SU-DHL-6 (cell line): ENCODE results near the gene HNF4A.

ENCODE experiments used
- H2AFZ ChIP-seq: fragments of 200-600 bp; sonication (generic); 2 replicates; pipeline ENCODE4 v1.6.1; 2014; ENCODE audit warnings: low read depth, mild to moderate bottlenecking, moderate library complexity, mixed read lengths, antibody characterized with exemption, low read length; ENCODE audit not compliant: severe bottlenecking
- H3F3A ChIP-seq: fragments of 200-600 bp; shearing (Covaris generic); 2 replicates; pipeline ENCODE4 v1.6.0; 2016; ENCODE audit warnings: antibody characterized with exemption, mild to moderate bottlenecking; ENCODE audit not compliant: insufficient read depth
- H3K27ac ChIP-seq: fragments of 200-600 bp; sonication (generic); 2 replicates; pipeline ENCODE4 v1.5.1; 2016; ENCODE audit warnings: low read depth, mild to moderate bottlenecking, low read length, moderate library complexity, mixed read lengths
- H3K27me3 ChIP-seq: fragments of 200-600 bp; sonication (generic), shearing (Covaris generic); 2 replicates; pipeline ENCODE4 v1.6.0; 2014; ENCODE audit warnings: mild to moderate bottlenecking, low read length
- H3K36me3 ChIP-seq: fragments of 200-600 bp; sonication (generic); 2 replicates; pipeline ENCODE4 v1.6.1; 2014; ENCODE audit warnings: mild to moderate bottlenecking, low read length, mixed read lengths
- H3K4me2 ChIP-seq: fragments of 300-600, 200-600 bp; shearing (Covaris generic), sonication (generic); 2 replicates; pipeline ENCODE4 v1.6.0; 2014; ENCODE audit warnings: low read length, low read depth, mild to moderate bottlenecking; ENCODE audit not compliant: poor library complexity, severe bottlenecking
- H3K4me3 ChIP-seq: fragments of 200-600 bp; sonication (generic); 2 replicates; pipeline ENCODE4 v1.5.1; 2014; ENCODE audit warnings: antibody characterized with exemption, low read length, mild to moderate bottlenecking, mixed read lengths; ENCODE audit not compliant: insufficient read depth, poor library complexity, severe bottlenecking
- H3K79me2 ChIP-seq: fragments of 200-600 bp; sonication (generic); 2 replicates; pipeline ENCODE4 v1.6.1; 2014; ENCODE audit warnings: mild to moderate bottlenecking, low read length, moderate library complexity; ENCODE audit not compliant: insufficient read depth
- H3K9ac ChIP-seq: fragments of 200-600 bp; sonication (generic); 2 replicates; pipeline ENCODE4 v1.7.0; 2014; ENCODE audit warnings: mild to moderate bottlenecking, low read length
- H3K9me2 ChIP-seq: fragments of 200-600 bp; sonication (generic); replicated peaks from 2 replicates; pipeline ENCODE4 v1.6.1; 2014; ENCODE audit warnings: low read length; ENCODE audit not compliant: insufficient read depth
- H3K9me3 ChIP-seq: fragments of 200-600 bp; sonication (generic); 2 replicates; pipeline ENCODE4 v1.6.1; 2014; ENCODE audit warnings: low read length, mixed read lengths; ENCODE audit not compliant: insufficient read depth
- H4K20me1 ChIP-seq: fragments of 200-600 bp; sonication (generic); 2 replicates; pipeline ENCODE4 v1.6.1; 2014; ENCODE audit warnings: low read depth, mild to moderate bottlenecking, antibody characterized with exemption, low read length, moderate library complexity, mixed read lengths
- CTCF ChIP-seq: fragments of 200-600 bp; sonication (generic); IDR thresholded peaks from one replicate; pipeline ENCODE4 v1.5.1; 2017; ENCODE audit warnings: antibody characterized with exemption, mild to moderate bottlenecking, low read length, moderate library complexity; ENCODE audit not compliant: insufficient read depth, poor library complexity, severe bottlenecking
- EZH2phosphoT487 ChIP-seq: fragments of 200-600 bp; sonication (generic), shearing (Covaris generic); conservative IDR thresholded peaks from 2 replicates; pipeline ENCODE4 v1.6.1; 2018; ENCODE audit warnings: mild to moderate bottlenecking, antibody characterized with exemption, low read length, moderate library complexity, mixed read lengths

HNF4A gene

DNA sequence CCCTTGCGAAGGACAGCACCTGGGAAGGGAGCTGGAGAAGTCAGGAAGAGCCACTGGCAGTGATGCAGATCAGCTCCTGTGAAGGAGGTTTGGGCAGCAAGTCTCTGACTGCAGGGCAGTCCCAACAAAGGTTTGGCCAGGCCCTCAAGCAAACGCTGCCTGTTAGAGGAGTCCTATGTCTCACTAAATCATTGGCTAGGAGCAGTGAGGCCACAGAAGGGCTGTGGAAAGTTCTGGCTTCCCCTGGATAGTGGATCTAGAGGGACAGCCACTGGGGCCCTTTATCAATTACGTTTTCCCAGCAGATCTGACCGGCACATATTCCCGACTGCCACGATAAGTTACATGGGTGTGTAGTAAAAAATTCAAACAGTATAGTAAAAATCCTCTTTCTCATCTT lies 122.7 kb downstream of the HNF4A start:
- Histone ChIP-seq H3K27ac (no peak overlapping the region), H3K27me3 (no peaks in the 10 kb centered on the region), H4K20me1 (no peaks in the 10 kb centered on the region), H2AFZ (no peak overlapping the region), H3K9me2 (no peaks in the 10 kb centered on the region), H3F3A (no peaks in the 10 kb centered on the region), H3K4me3 (no peak overlapping the region), H3K9ac (no peak overlapping the region), H3K36me3 (no peaks in the 10 kb centered on the region), H3K4me2 (no peak overlapping the region), H3K9me3 (no peaks in the 10 kb centered on the region), H3K79me2 (peaks cover 18% of the 10 kb centered on the region)
- TF ChIP-seq CTCF (no peak), EZH2phosphoT487 (no peak)

DNA sequence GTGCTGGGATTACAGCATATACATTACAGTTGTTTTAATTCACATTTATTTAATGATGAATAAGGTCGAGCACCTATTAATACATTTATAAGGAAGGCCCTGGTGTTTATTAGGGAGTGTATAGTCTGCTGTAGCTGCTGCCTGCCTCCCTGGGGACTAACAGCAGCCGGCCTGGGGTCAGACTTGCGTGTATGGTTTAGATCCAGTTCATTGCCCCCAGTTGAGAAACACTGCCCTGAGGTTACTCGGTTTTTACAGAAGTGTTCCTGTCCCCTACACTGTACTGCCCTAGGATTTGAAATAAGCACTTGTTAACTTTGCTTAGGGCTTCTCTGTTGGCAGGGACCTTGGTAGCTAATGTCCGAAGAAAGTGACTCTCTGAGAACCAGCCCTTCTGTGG lies 124.1 kb downstream of the HNF4A start:
- H3K9me3 ChIP-seq: no peaks in the 10 kb centered on the region
- H3K27me3 ChIP-seq: no peaks in the 10 kb centered on the region
- TF ChIP-seq CTCF: no peak
- TF ChIP-seq EZH2phosphoT487: no peak
- H3K9ac ChIP-seq: no peak overlapping the region
- no peaks in the 10 kb centered on the region for H4K20me1 ChIP-seq
- no peak overlapping the region for H2AFZ ChIP-seq
- peaks cover 18% of the 10 kb centered on the region for H3K79me2 ChIP-seq
- no peak overlapping the region for H3K4me2 ChIP-seq
- no peak overlapping the region for H3K4me3 ChIP-seq
- no peaks in the 10 kb centered on the region for H3K9me2 ChIP-seq
- H3K27ac ChIP-seq: no peak overlapping the region
- H3K36me3 ChIP-seq: peaks cover 5% of the 10 kb centered on the region; the same call in 1 of the 2 replicates
- H3F3A ChIP-seq: no peaks in the 10 kb centered on the region

GRCh38 chr20:44480097-44480496 lies 124.6 kb downstream of the HNF4A start:
- H4K20me1 ChIP-seq: no peaks in the 10 kb centered on the region
- no peak overlapping the region for H3K4me3 ChIP-seq
- H3K27me3 ChIP-seq: no peaks in the 10 kb centered on the region
- no peaks in the 10 kb centered on the region for H3F3A ChIP-seq
- no peak overlapping the region for H3K27ac ChIP-seq
- TF ChIP-seq CTCF (no peak), EZH2phosphoT487 (no peak)
- H3K4me2 ChIP-seq: no peak overlapping the region
- no peak overlapping the region for H2AFZ ChIP-seq
- no peaks in the 10 kb centered on the region for H3K9me3 ChIP-seq
- H3K36me3 ChIP-seq: peaks cover 5% of the 10 kb centered on the region; the same call in 1 of the 2 replicates
- peaks cover 18% of the 10 kb centered on the region for H3K79me2 ChIP-seq
- no peak overlapping the region for H3K9ac ChIP-seq
- H3K9me2 ChIP-seq: no peaks in the 10 kb centered on the region
